MCF 10A (cell line): ENCODE measurements around the gene SLC25A20. TPM values are rescaled to one million over a fixed set of nuclear protein-coding genes. Genes with fewer than 3 reads are reported as not detected.

Source experiments
- BruUV-seq: library from RNA; stranded (reverse); fragments of 400-500 nt; replicated peaks from 2 replicates; lab custom pipeline; 2021; lab: Mats Ljungman, UMichigan
- CTCF ChIA-PET: fragments of 300-600 bp; sonication (Branson Sonifier 250); formaldehyde crosslinking; extraction: SDS; loops from one replicate; lab custom pipeline; 2021; ENCODE audit warnings: antibody characterized with exemption, inconsistent platforms; lab: Yijun Ruan, JAX
- POLR2A ChIA-PET: fragments of 300-600, 350-650 bp; sonication (Branson Sonifier 250); formaldehyde crosslinking; extraction: SDS; loops from one replicate; lab custom pipeline; 2020; ENCODE audit warnings: antibody characterized with exemption, inconsistent platforms; lab: Yijun Ruan, JAX
- DNase-seq: peaks from one replicate; pipeline ENCODE4 v3.0.0-alpha.2; 2018; ENCODE audit not compliant: unreplicated experiment
- H3K27ac Mint-ChIP-seq: one replicate; pipeline ENCODE4 v1.8.0; 2022; ENCODE audit warnings: mild to moderate bottlenecking, low read depth, mixed read lengths; ENCODE audit not compliant: unreplicated experiment
- H3K27me3 Mint-ChIP-seq: one replicate; pipeline ENCODE4 v1.8.0; 2022; ENCODE audit warnings: mixed read lengths; ENCODE audit not compliant: insufficient read depth, unreplicated experiment
- H3K36me3 Mint-ChIP-seq: one replicate; pipeline ENCODE4 v1.8.0; 2022; ENCODE audit warnings: mild to moderate bottlenecking, moderate library complexity, mixed read lengths; ENCODE audit not compliant: insufficient read depth, unreplicated experiment
- H3K4me1 Mint-ChIP-seq: one replicate; pipeline ENCODE4 v1.8.0; 2022; ENCODE audit warnings: mixed read lengths; ENCODE audit not compliant: insufficient read depth, unreplicated experiment
- H3K4me3 Mint-ChIP-seq: one replicate; pipeline ENCODE4 v1.8.0; 2022; ENCODE audit warnings: mild to moderate bottlenecking, moderate library complexity, mixed read lengths; ENCODE audit not compliant: unreplicated experiment
- H3K9me3 Mint-ChIP-seq: one replicate; pipeline ENCODE4 v1.8.0; 2022; ENCODE audit warnings: mixed read lengths; ENCODE audit not compliant: unreplicated experiment
- intact Hi-C: fragments of 100-400 bp; cut with micrococcal nuclease; formaldehyde crosslinking; loops from 2 replicates; pipeline ENCODE4 v1.14.1; 2022
- total RNA-seq: library from RNA; stranded (reverse); gene quantifications from 2 replicates; pipeline ENCODE4 v1.2.3, GENCODE V29; 2022
- TF ChIP-seq, protein P1 (sequence below): fragments of 200-600 bp; IDR thresholded peaks from one replicate; pipeline ENCODE4 v1.8.0; 2022; ENCODE audit warnings: antibody characterized with exemption, mild to moderate bottlenecking; ENCODE audit not compliant: unreplicated experiment

Gene SLC25A20
- total RNA-seq, 1 experiment from 2014 or later = 11.5 TPM

DNA sequence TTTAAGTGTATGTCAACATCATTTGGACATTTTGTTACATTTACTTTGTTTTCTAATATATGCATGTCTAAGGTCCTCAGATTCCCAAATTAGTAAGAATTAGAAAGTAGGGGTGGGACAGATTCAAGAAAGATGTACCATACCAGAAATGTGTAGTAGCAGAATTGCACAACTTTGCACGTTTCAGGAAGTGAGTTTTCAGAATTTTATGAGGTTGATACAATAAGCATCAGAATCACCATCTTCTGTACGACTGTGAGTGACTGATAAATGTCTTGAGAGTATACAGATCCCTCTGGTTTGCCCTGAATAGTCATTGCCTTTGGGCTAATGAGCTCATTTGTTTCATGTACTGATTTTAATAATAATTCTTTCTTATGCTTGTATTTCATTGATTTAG lies 29.2 kb upstream of the SLC25A20 start:
- TF ChIP-seq, protein P1, sequence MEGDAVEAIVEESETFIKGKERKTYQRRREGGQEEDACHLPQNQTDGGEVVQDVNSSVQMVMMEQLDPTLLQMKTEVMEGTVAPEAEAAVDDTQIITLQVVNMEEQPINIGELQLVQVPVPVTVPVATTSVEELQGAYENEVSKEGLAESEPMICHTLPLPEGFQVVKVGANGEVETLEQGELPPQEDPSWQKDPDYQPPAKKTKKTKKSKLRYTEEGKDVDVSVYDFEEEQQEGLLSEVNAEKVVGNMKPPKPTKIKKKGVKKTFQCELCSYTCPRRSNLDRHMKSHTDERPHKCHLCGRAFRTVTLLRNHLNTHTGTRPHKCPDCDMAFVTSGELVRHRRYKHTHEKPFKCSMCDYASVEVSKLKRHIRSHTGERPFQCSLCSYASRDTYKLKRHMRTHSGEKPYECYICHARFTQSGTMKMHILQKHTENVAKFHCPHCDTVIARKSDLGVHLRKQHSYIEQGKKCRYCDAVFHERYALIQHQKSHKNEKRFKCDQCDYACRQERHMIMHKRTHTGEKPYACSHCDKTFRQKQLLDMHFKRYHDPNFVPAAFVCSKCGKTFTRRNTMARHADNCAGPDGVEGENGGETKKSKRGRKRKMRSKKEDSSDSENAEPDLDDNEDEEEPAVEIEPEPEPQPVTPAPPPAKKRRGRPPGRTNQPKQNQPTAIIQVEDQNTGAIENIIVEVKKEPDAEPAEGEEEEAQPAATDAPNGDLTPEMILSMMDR = no peak
- peaks cover 5% of the 10 kb centered on the region for H3K9me3 Mint-ChIP-seq
- peak overlapping the region; percentile 39 for H3K27ac Mint-ChIP-seq
- H3K36me3 Mint-ChIP-seq = peaks cover 63% of the 10 kb centered on the region
- intact Hi-C loops = no loop called here
- H3K4me3 Mint-ChIP-seq = no peak overlapping the region
- CTCF ChIA-PET = no interaction called here
- peak; percentile 18 for DNase-seq
- POLR2A ChIA-PET = interaction anchor here (0.7 to 5.5 kb wide), 3 partner anchors 9 to 27 kb away, joined by 3 to 46 read pairs (median 4); partner anchors contain the start of gene ARIH2
- BruUV-seq = no TSS peak
- no peaks in the 10 kb centered on the region for H3K27me3 Mint-ChIP-seq
- peaks cover 39% of the 10 kb centered on the region for H3K4me1 Mint-ChIP-seq

DNA sequence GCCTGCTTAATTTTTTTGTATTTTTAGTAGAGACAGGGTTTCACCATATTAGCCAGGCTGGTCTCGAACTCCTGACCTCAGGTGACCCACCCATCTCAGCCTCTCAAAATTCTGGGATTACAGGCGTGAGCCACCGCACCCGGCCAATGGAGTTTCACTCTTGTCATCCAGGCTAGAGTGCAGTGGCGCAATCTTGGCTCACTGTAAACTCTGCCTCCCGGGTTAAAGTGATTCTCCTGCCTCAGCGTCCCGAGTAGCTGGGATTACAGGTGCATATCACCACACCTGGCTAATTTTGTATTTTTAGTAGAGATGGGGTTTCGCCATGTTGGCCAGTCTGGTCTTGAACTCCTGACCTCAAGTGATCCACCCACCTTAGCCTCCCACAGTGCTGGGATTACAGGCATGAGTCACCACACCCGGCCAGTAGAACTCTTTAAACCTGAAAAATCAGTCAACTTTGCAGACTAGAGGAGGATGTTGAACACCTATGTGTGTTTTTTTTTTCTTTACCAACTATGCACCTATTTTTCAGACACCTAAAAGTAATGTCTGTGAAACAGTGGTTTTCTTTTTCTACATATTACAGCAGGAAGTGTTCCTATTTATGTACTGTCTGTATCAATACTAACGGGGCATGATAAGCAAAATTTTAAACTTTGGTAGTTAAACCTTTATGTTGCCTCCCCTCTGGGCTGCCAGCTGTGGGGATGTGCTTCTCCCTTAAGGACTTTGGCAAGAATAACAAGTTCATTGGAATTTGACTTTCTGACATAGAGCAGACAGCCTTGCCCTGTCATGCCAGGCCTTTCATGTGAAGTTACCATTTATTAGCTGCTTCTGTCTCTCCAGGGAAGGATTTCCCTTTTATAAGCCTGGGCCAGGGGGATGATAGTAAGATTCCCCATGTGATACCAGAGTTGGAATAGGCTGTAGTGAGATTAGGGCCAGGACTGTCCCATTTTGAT lies 28.0 kb upstream of the SLC25A20 start:
- peak; percentile 27 for DNase-seq
- H3K27ac Mint-ChIP-seq = no peak overlapping the region
- H3K4me3 Mint-ChIP-seq = no peak overlapping the region
- no TSS peak for BruUV-seq
- ChIA-PET POLR2A (interaction anchor here (0.6 to 5.5 kb wide), 2 partner anchors 8 to 152 kb away, joined by 3 to 46 read pairs; partner anchors contain the start of gene ARIH2), CTCF (interaction anchor here (0.6 kb wide), 1 partner anchor 15 kb away, joined by 3 read pairs; no protein-coding TSS in a partner anchor)
- H3K36me3 Mint-ChIP-seq = peaks cover 68% of the 10 kb centered on the region
- H3K4me1 Mint-ChIP-seq = peaks cover 27% of the 10 kb centered on the region
- H3K9me3 Mint-ChIP-seq = no peaks in the 10 kb centered on the region
- TF ChIP-seq, protein P1 = no peak
- no peaks in the 10 kb centered on the region for H3K27me3 Mint-ChIP-seq
- intact Hi-C loops = no loop called here

DNA sequence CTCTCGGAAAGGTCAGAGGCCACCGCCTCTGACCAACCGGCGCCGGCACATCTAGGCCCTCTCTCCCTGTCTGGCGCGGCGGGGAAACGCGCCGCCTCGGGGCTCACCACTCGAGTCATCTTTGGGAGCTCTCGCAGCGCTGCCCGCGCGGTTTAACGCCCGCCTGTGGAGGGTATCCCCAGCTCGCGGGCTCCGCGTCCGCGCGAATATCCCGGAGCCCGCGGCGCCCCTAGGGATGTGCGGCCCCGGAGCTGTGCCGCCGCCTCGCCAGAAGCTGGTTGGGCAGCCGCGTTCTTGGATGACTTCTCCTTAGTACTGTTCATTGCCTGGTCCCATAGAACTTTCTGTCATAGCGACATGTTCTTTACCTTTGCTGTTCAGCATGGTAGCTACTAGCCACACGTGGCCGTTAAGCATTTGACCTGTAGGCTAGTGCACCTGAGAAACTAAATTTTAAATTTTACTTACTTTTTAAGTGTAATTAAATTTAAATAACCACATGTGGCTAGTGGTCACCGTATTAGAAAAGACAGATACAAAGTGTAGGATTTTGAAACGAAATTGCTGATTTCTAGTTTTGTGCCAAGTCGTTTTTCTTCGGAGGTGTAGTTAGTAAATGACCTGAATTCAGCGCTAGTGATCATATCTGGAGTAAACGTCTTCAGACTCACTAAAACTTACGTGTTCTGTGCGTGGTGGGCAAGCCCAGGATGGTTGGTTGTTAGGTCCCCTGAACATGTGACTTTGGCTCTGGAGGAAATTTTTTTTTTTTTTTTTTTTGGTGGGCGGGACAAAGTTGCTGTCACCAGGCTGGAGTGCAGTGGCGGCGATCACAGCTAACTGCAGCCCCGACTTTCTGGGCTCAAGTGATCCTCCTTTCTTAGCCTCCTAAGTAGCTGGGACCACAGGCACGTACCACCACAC lies 20.8 kb upstream of the SLC25A20 start:
- peak; percentile 45 for DNase-seq
- Mint-ChIP-seq H3K4me1 (no peaks in the 10 kb centered on the region), H3K36me3 (peaks cover 35% of the 10 kb centered on the region), H3K4me3 (peak overlapping the region; percentile 95), H3K27me3 (no peaks in the 10 kb centered on the region), H3K9me3 (no peaks in the 10 kb centered on the region), H3K27ac (peak overlapping the region; percentile 96)
- TF ChIP-seq, protein P1 = no peak
- ChIA-PET POLR2A (interaction anchor here (0.6 to 3.4 kb wide), 41 partner anchors 9 to 926 kb away, joined by 3 to 46 read pairs (median 4); partner anchors contain the start of genes CCDC51, CELSR3, DAG1 and DALRD3), CTCF (interaction anchor here (0.6 to 1.3 kb wide), 8 partner anchors 39 to 803 kb away, joined by 3 to 6 read pairs (median 4); partner anchors contain the start of gene NDUFAF3)
- intact Hi-C loops = loop anchor here (2.0 to 10.0 kb wide), 3 partner anchors 73 to 225 kb away; partner anchors contain the start of genes PRKAR2A and WDR6
- BruUV-seq = TSS peak; percentile 54
